Activated CD4-positive, alpha-beta T cell treated with anti-CD3 and anti-CD28 coated beads for 24 hours (primary cell): ENCODE measurements around the gene ZNG1B.
"Not testable (repeated sequence)": the region's sequence is repeated elsewhere in the genome, so short reads cannot be mapped to it uniquely, and the experiment has no call there.

ENCODE experiments used
- DNase-seq, 2 donors: peaks; one replicate each; pipeline ENCODE4 v3.0.0-alpha.2; 2020; ENCODE audit warnings: low read depth in 2 of 2

ZNG1B gene

GRCh38 chr2:113503094-113504042, 65.9 kb downstream of the ZNG1B start:
- DNase-seq = peak in 1 of 2 donors; percentile 13

- DNase-seq = not testable (repeated sequence)
Observed at GRCh38 chr2:113504081-113504480, 66.6 kb downstream of the ZNG1B start.

DNA sequence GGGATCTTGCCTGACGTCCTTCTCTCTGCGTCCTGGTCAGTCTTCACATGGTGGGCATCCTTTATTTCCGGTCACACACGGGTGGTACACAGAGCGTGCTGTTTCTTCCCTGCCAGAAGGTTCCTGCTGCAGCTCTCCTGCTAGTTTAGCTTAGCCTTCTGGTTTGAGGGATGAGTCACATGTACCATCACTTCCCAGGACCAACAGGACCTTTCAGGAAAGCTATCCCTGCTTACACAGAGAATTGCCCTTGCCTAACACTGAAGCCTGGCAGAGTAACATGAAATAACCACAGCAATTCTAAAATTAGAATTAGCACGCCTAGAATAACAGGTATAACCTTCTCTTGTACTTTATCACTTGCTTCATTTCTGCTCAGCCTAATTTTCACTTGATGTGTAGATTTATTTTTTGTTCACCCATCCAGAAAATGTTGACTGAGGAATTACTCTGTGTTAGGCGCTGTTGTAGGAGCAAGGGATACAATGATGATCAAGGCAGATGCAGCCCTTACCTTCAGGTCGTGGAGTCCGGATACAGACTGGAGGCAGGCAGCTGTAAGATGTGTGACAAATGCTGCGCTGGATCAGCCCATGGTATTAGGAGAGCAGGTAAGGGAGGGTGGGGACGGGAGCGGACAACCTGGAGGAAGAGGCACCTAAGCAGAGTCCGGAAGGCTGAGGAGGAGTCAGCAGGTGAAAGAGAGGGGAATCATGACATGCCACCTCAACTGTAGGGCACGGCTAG, 70.1 kb downstream of the ZNG1B start:
- DNase-seq = not testable (repeated sequence)

DNA sequence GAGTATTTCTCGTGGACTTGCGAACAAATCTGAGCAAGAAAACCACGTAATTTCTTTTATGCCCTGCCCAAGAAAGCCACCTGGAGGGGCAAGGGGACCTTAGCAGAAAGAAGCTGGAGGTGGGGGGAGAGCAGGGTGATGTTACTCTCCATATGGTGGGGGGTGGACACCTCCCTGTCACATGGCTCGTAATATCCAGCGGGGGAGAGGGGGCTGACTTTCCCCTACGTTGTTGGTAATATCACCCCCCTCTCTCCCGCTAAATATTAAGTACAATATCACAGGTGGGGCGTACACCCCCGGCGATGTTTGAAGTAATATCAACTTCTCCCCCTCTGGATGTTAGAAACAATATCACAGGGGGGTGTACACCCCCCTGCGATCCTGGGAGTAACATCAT, 70.7 kb downstream of the ZNG1B start:
- not testable (repeated sequence) for DNase-seq

- DNase-seq = not testable (repeated sequence)
Observed at GRCh38 chr2:113510913-113511312, 73.4 kb downstream of the ZNG1B start.

- not testable (repeated sequence) for DNase-seq
Observed at GRCh38 chr2:113511859-113512258, 74.4 kb downstream of the ZNG1B start.

DNA sequence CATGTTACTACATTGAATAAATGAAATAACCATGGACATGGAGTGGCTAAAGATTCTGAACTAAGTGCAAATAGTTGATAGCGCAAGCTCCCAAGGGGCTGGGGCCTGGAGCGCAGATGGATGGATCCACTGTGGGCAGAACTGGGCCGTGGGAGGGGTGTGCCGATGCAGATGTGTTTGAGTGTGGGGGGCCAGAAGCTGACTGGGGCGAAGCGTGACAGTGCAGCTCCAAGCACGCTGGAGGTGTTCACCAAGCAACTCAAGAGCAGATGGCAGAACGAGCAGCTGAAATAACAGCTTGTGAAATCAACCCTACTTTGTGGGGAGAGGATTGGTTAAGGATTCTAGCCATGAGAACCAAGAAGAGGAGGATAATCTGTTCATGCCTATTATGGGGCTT, 78.0 kb downstream of the ZNG1B start:
- DNase-seq = not testable (repeated sequence)

DNA sequence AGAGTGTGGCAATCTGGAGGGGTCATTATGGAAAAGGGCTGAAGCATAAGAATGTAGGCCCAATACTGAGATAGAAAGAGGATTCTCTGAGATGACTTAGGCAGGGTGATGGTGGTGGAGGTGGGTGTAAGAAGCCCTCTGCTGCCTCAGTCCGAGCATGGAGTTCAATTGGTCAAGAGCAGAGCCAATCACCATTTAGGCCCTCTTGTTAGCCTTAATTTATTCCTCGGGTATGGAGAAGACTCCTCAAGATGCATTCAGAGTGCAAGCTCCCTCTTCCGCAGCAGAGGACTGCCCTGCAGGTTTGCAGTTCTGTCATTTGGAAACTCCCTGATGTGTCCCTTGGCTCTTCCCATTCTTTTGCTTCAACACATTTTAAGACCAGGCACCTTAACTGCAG, 78.5 kb downstream of the ZNG1B start:
- DNase-seq = not testable (repeated sequence)

DNA sequence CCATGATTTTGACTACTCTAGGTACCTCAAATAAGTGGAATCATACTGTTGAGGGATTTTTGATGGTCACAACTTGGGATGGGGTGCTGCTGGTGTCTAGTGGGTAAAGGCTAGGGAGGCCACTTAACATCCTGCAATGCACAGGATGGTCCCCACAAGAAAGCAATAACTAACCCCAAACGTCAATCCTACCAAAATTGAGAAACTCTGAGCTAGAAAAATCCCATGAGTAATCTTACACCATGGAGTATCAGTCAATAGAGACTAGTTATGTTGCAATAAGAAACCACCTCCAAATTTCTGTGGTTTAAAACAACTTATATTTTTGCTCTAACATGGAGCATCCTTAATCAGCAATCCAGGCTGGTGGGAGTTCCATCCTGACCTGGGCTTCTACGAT, 79.5 kb downstream of the ZNG1B start:
- not testable (repeated sequence) for DNase-seq

DNA sequence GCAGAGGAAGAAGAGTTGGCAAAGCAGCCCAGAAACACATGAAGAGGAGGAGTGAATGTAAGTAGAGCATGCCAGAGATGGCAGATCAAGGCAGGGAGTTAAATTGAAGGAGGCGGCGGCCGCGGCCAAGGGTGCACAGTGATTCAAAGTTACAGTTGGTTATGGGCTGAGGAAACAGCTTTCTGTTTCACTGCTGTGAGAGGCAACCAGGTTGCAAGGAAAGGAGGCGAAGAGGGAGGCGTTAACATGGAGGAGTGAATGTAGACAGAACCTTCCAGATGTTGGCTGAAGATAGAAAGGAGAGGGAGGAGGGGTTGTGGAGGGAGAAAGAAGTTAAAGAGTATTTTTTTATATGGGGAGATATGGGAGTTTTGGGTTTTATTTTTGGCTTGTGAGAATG, 83.3 kb downstream of the ZNG1B start:
- DNase-seq = not testable (repeated sequence)

DNA sequence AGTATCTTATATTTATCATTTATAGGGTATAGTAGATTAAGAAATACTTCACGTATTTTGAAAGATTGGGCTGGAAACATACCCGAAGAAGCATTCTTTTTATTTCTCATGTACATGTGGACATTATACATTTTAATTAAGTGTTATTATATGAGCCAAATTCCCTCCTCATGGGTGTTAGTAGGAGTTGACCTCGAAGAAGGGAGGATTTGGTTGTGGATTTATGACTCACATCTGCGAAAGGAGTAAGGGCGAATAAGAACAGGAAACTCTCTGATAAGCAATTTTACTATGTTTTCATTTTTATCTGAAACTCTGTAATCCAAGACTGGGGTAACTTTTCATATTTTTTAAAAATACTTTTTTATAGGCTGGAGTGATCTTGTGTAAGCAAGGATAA, 84.0 kb downstream of the ZNG1B start:
- DNase-seq = not testable (repeated sequence)

GRCh38 chr2:113524986-113525385, 87.5 kb downstream of the ZNG1B start:
- DNase-seq = not testable (repeated sequence)

- DNase-seq = not testable (repeated sequence)
Observed at GRCh38 chr2:113527350-113528045, 90.0 kb downstream of the ZNG1B start.

DNA sequence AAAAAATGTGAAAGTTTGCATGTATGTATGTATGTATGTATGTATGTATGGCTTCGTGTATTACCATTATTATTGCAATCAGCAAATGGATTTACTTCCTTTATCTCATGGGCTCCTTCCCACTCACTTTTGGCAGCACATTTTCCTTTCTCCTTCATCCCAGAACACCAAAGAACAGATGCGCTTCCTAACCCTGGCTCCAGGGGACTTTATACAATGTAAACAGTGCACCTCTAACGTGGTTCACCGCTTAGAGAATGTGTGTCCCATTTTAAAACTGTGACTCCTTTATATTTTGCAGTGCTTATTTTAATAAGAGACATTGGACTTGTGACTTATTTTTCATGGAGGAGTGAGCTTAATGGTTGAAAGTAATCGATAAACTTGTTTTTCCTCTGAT, 90.6 kb downstream of the ZNG1B start:
- not testable (repeated sequence) for DNase-seq

GRCh38 chr2:113528904-113529303, 91.4 kb downstream of the ZNG1B start:
- not testable (repeated sequence) for DNase-seq

DNA sequence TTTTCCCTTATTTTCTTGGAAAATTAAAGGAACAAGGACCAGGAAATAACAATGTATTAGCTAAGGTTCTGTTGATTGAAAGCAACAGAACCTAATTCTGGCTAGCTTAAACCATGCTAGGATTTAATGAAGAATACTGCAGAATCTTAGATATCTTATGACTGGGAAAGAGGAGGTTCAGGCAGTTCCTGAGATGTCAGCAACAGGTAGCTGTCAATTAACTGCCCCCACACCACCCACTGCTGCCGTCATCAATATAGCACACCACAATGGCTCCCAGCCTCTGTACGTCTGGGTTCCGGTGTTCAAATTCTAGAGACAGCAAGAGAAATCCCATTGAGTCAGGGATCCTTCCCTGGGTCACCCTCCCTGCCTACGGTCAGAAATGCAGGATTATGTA, 95.5 kb downstream of the ZNG1B start:
- DNase-seq = not testable (repeated sequence)

DNA sequence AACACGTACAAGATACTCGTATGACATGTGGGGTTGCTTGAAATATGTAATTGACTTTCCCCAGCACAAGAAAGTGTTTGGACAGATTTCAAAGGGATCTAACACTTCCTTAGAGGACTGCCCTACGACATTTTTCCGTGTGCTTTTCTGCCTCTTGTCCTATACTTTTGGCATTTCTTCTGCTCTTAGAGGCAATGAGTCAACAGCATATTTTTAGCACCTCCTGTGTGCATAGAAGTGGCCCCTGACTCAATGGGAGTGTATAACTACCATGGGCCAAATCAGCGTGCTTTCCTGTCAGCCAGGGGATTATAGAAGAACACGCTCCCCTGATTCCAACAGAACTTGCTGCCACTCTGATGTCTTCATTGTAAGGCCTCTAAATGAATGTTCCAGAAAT, 99.1 kb downstream of the ZNG1B start:
- not testable (repeated sequence) for DNase-seq

DNA sequence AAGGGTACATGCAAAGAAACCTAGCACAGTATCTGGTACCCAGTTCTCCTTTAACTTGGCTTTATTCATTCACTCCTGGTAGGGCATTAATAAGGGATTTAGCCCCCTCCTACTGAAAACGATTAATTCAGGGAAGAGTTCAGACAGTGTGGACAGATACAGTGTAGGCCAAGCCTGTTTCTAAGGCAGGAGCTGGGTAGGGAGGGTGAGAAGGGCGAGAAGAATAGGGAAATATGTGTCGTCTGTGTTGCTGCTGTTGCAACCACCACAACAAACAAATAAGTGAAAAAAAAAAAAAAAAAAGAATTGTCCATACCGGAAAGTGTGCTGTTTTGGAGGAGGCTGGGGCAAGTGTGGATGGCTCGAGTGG, 103.3 kb downstream of the ZNG1B start:
- not testable (repeated sequence) for DNase-seq

- DNase-seq = not testable (repeated sequence)
Observed at GRCh38 chr2:113541204-113541975, 103.9 kb downstream of the ZNG1B start.

DNA sequence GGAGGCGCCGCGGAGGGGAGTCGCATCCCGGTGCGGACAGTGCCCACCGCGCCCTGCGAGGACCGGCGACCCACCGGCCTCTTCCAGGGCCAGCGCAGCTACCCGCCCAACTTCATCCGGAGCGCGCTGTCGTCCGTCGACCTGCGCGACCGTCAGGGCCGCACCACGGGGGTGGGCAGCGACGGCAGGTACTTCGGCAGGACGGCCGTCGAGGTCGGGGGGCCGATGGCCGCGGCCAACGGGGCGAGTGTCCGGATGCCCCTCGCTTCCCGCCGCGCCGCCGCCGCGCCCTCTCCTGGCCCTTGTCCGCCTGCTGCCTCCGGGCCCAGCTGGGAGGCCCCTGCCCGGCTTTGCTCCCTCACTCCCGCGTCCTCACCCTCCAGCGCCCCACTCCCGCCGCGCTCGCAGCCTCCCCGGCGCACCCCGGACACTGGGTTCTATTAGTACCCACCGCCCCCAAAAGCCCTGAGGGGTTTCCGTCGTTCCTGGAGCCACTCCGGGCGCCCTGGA, 104.5 kb downstream of the ZNG1B start:
- DNase-seq = not testable (repeated sequence)

GRCh38 chr2:113542529-113542928, 105.0 kb downstream of the ZNG1B start:
- DNase-seq = not testable (repeated sequence)
